ENCODE results near the gene RPUSD2. TPM values are rescaled to one million over a fixed set of nuclear protein-coding genes. Genes with fewer than 3 reads are reported as not detected.

The RPUSD2 gene
- polyA plus RNA-seq, 4 donors: 3.2 to 10.6 (median 7.0) TPM

DNA sequence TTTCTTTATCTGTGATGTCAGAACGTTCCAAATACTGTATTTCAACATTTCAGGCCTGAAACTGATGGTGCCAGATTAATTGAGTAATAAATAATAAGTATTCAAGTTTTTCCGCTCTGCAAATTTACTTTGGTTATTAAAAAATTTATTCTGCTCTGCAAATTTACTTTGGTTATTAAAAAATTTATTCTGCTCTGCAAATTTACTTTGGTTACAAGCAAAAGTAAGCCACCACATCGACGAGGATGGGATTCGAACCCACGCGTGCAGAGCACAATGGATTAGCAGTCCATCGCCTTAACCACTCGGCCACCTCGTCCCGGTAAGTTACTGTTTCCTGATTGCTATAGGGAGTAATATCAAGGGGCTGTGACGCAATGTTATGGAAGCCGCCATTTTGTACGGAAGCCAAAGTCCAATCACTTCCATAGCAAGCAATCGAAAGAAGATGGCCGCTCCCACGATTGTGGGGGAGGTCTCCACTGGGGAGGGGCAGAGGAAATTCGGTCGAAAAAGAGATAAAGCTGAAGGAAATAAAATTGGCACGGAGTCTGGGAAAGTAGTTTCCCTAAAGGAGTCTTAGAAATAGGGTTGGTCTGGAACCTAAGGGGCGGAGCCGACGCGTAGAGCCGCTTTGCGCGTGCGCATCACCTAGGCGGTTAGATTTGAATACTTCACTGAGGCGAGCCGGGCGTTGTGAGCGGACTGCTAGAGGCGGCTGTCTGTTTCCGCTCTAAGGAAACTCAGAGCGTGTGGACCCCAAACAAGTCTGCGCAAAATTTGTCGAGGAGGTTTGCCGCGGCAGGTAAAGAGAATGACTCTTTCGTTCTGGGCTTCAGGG lies 24.7 kb downstream of the RPUSD2 start, which contains the start of gene KNL1:
TSS of gene KNL1 (plus strand) at position 662 of the 841 bp plus-strand sequence. CDS start 8,683 bp downstream, outside the sequence.
- H3K4me1 ChIP-seq (ENCODE audit: control insufficient read depth in 3 of 3, insufficient read depth in 2 of 3, low read depth in 1 of 3, low read length in 2 of 3): peaks cover 0 to 15% (median 2%) of the 10 kb centered on the region in 3 donors
- H3K9me3 ChIP-seq (ENCODE audit: control insufficient read depth in 2 of 2, insufficient read depth in 1 of 2, low read depth in 1 of 2, low read length in 1 of 2): no peaks in the 10 kb centered on the region
- DNase-seq (peak; percentile 97 to 98), FAIRE-seq (no peak)
- H3K27me3 ChIP-seq (ENCODE audit: control insufficient read depth in 3 of 3, insufficient read depth in 3 of 3, low read length in 3 of 3): no peaks in the 10 kb centered on the region
- H3K27ac ChIP-seq (ENCODE audit: low read depth in 1 of 3, low read length in 2 of 3): peak within 1 kb of the TSS; percentile 78 to 98 (median 96)
- H3K4me3 ChIP-seq (ENCODE audit: low read depth in 1 of 3, low read length in 3 of 3): peak within 1 kb of the TSS; percentile 56 to 84 (median 77)
- WGBS, 3 donors: 2 to 3% (median 3%) methylated on average over 41 of the region's 41 CpGs
- no peaks in the 10 kb centered on the region for H3K36me3 ChIP-seq (ENCODE audit: control insufficient read depth in 3 of 3, insufficient read depth in 2 of 3, low read depth in 1 of 3, low read length in 3 of 3)

DNA sequence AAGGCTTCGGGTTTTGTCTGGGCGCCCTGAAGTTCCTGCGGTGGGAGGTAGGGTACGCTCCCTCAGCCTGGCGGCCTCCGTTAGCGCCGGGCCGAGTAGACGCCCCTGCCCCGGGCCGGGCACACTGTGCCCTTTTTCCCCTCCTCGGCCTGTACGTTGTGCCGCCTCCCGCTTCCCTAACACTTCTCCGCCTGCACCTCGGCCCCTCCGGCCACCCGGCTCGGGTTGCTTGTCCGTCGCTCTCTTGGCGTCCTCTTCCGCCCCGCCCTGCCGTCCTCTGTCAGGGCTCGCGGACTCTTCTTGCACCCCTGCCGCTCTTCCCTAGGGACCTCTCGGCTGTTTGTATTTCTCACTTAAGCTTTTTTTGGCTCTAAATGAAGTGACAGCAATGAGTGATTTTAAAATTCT lies 25.3 kb downstream of the RPUSD2 start:
- peaks cover 0 to 15% (median 2%) of the 10 kb centered on the region in 3 donors for H3K4me1 ChIP-seq (ENCODE audit: control insufficient read depth in 3 of 3, insufficient read depth in 2 of 3, low read depth in 1 of 3, low read length in 2 of 3)
- H3K4me3 ChIP-seq (ENCODE audit: low read depth in 1 of 3, low read length in 3 of 3): peak overlapping the region; percentile 56 to 84 (median 77)
- WGBS, 3 donors: 0% methylated on average over 31 of the region's 31 CpGs
- H3K27ac ChIP-seq (ENCODE audit: low read depth in 1 of 3, low read length in 2 of 3): peak overlapping the region; percentile 78 to 98 (median 96)
- H3K27me3 ChIP-seq (ENCODE audit: control insufficient read depth in 3 of 3, insufficient read depth in 3 of 3, low read length in 3 of 3): no peaks in the 10 kb centered on the region
- no peaks in the 10 kb centered on the region for H3K36me3 ChIP-seq (ENCODE audit: control insufficient read depth in 3 of 3, insufficient read depth in 2 of 3, low read depth in 1 of 3, low read length in 3 of 3)
- DNase-seq: peak in 1 of 2 donors; percentile 62
- FAIRE-seq: no peak
- no peaks in the 10 kb centered on the region for H3K9me3 ChIP-seq (ENCODE audit: control insufficient read depth in 2 of 2, insufficient read depth in 1 of 2, low read depth in 1 of 2, low read length in 1 of 2)

DNA sequence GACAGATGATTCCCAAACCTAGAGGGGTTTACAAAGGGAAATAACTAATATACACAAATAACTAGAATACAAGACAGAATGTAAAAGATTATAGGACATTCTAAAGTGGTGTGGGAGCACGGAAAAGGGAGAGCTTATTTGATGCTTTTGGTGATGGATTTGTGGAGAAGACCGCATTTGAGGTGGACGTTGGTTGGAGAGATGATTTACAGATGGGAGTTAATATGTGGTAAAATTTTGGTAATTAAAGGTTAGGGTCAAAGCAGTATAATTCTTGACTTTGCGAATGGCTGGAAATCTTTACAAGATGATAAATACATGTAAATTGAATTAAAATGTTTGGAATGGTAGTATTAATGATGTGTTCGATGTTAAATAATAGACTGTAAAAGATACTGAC lies 26.1 kb downstream of the RPUSD2 start:
- peak in 1 of 2 donors; percentile 6 for DNase-seq
- 24 to 33% (median 28%) methylated on average over 5 of the region's 5 CpGs for WGBS, 3 donors
- Histone ChIP-seq H3K36me3 (ENCODE audit: control insufficient read depth in 3 of 3, insufficient read depth in 2 of 3, low read depth in 1 of 3, low read length in 3 of 3) (no peaks in the 10 kb centered on the region), H3K27me3 (ENCODE audit: control insufficient read depth in 3 of 3, insufficient read depth in 3 of 3, low read length in 3 of 3) (no peaks in the 10 kb centered on the region), H3K27ac (ENCODE audit: low read depth in 1 of 3, low read length in 2 of 3) (no peak overlapping the region), H3K4me1 (ENCODE audit: control insufficient read depth in 3 of 3, insufficient read depth in 2 of 3, low read depth in 1 of 3, low read length in 2 of 3) (peaks cover 0 to 15% (median 2%) of the 10 kb centered on the region in 3 donors), H3K9me3 (ENCODE audit: control insufficient read depth in 2 of 2, insufficient read depth in 1 of 2, low read depth in 1 of 2, low read length in 1 of 2) (no peaks in the 10 kb centered on the region), H3K4me3 (ENCODE audit: low read depth in 1 of 3, low read length in 3 of 3) (peak overlapping the region in 1 of 3 donors; percentile 84)
- no peak for FAIRE-seq

DNA sequence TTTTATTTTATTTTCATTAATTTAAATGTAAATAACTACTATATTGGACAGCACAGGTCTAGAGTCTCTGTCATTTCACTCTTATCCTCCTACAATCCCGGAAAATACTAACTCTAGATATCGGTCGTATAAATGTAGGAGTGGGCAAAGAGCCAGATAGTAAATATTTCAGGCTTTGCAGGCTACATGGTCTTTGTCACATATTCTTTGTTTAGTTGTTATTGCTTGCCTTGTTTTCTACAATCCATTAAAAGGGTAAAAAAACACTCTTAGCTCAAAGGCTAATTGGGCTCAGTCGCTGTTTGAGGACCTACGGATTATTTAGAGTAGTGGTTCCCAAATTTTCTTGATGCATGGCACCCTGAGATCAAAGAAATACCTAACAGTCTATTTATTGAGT lies 26.7 kb downstream of the RPUSD2 start:
- no peak overlapping the region for H3K4me3 ChIP-seq (ENCODE audit: low read depth in 1 of 3, low read length in 3 of 3)
- no peaks in the 10 kb centered on the region for H3K9me3 ChIP-seq (ENCODE audit: control insufficient read depth in 2 of 2, insufficient read depth in 1 of 2, low read depth in 1 of 2, low read length in 1 of 2)
- FAIRE-seq (no peak), DNase-seq (no peak)
- H3K36me3 ChIP-seq (ENCODE audit: control insufficient read depth in 3 of 3, insufficient read depth in 2 of 3, low read depth in 1 of 3, low read length in 3 of 3): no peaks in the 10 kb centered on the region
- H3K27me3 ChIP-seq (ENCODE audit: control insufficient read depth in 3 of 3, insufficient read depth in 3 of 3, low read length in 3 of 3): no peaks in the 10 kb centered on the region
- WGBS, 3 donors: 50 to 54% (median 54%) methylated on average over 5 of the region's 5 CpGs
- peaks cover 0 to 11% (median 2%) of the 10 kb centered on the region in 3 donors for H3K4me1 ChIP-seq (ENCODE audit: control insufficient read depth in 3 of 3, insufficient read depth in 2 of 3, low read depth in 1 of 3, low read length in 2 of 3)
- H3K27ac ChIP-seq (ENCODE audit: low read depth in 1 of 3, low read length in 2 of 3): no peak overlapping the region

DNA sequence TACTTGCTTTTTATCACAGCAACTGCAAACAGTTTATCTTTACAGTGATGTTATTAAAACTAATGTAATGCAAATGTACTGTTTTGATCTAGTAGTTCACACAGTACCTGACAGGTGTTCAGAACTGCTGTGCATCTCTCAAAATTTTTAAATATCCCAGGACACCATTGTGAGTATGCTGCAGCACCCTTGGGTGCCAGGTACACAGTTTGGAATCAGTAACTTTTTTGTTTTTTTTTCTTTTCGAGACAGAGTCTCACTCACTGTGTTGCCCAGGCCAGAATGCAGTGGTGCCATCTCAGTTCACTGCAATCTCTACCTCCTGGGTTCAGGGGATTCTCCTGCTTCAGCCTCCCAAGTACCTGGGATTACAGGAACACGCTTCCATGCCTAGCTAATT lies 27.9 kb downstream of the RPUSD2 start:
- FAIRE-seq (no peak), DNase-seq (no peak)
- no peak overlapping the region for H3K4me3 ChIP-seq (ENCODE audit: low read depth in 1 of 3, low read length in 3 of 3)
- no peak overlapping the region for H3K27ac ChIP-seq (ENCODE audit: low read depth in 1 of 3, low read length in 2 of 3)
- H3K4me1 ChIP-seq (ENCODE audit: control insufficient read depth in 3 of 3, insufficient read depth in 2 of 3, low read depth in 1 of 3, low read length in 2 of 3): peaks cover 0 to 5% (median 0%) of the 10 kb centered on the region in 3 donors
- WGBS, 3 donors: 95 to 100% (median 97%) methylated on average over 2 of the region's 2 CpGs
- no peaks in the 10 kb centered on the region for H3K36me3 ChIP-seq (ENCODE audit: control insufficient read depth in 3 of 3, insufficient read depth in 2 of 3, low read depth in 1 of 3, low read length in 3 of 3)
- no peaks in the 10 kb centered on the region for H3K27me3 ChIP-seq (ENCODE audit: control insufficient read depth in 3 of 3, insufficient read depth in 3 of 3, low read length in 3 of 3)
- no peaks in the 10 kb centered on the region for H3K9me3 ChIP-seq (ENCODE audit: control insufficient read depth in 2 of 2, insufficient read depth in 1 of 2, low read depth in 1 of 2, low read length in 1 of 2)

DNA sequence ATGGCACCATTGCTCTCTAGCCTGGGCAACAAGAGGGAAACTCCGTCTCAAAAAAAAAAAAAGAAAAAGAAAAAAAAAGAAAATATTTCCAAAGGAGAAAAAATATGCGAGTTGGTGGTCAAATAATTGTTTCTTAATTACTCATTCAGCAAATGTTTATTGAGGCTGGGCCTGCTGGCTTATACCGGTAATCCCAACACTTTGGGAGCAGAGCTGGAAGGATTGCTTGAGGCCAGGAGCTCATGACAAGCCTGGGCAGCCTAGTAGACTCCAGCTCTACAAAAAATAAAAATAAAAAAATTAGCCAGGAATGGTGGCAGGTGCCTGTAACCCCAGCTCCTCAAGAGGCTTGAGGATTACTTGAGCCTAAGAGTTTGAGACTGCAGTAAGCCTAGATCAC lies 29.0 kb downstream of the RPUSD2 start:
- WGBS, 3 donors: 61 to 76% (median 70%) methylated on average over 3 of the region's 3 CpGs
- DNase-seq (no peak), FAIRE-seq (no peak)
- Histone ChIP-seq H3K27ac (ENCODE audit: low read depth in 1 of 3, low read length in 2 of 3) (no peak overlapping the region), H3K36me3 (ENCODE audit: control insufficient read depth in 3 of 3, insufficient read depth in 2 of 3, low read depth in 1 of 3, low read length in 3 of 3) (no peaks in the 10 kb centered on the region), H3K27me3 (ENCODE audit: control insufficient read depth in 3 of 3, insufficient read depth in 3 of 3, low read length in 3 of 3) (no peaks in the 10 kb centered on the region), H3K4me3 (ENCODE audit: low read depth in 1 of 3, low read length in 3 of 3) (no peak overlapping the region), H3K4me1 (ENCODE audit: control insufficient read depth in 3 of 3, insufficient read depth in 2 of 3, low read depth in 1 of 3, low read length in 2 of 3) (peaks cover 0 to 5% (median 0%) of the 10 kb centered on the region in 3 donors), H3K9me3 (ENCODE audit: control insufficient read depth in 2 of 2, insufficient read depth in 1 of 2, low read depth in 1 of 2, low read length in 1 of 2) (no peaks in the 10 kb centered on the region)

DNA sequence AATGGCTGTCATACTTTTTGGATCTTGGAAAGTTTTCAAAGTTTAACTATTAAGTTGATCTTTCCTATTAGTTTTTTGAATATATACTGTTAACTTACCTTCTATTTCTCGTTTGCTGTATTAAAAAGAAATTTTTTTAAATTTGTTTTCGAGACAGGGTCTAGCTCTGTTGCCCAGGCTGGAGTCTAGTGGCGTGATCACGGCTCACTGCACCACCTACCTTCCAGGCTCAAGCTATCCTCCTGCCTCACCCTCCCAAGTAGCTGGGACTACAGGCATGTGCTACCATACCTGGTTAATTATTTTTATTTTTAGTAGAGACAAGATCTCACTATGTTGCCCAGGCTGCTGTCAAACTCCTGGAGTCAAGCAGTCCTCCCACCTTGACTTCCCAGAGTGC lies 29.6 kb downstream of the RPUSD2 start:
- WGBS, 3 donors: 75 to 95% (median 85%) methylated on average over 4 of the region's 4 CpGs
- Histone ChIP-seq H3K9me3 (ENCODE audit: control insufficient read depth in 2 of 2, insufficient read depth in 1 of 2, low read depth in 1 of 2, low read length in 1 of 2) (no peaks in the 10 kb centered on the region), H3K27ac (ENCODE audit: low read depth in 1 of 3, low read length in 2 of 3) (no peak overlapping the region), H3K27me3 (ENCODE audit: control insufficient read depth in 3 of 3, insufficient read depth in 3 of 3, low read length in 3 of 3) (no peaks in the 10 kb centered on the region), H3K4me1 (ENCODE audit: control insufficient read depth in 3 of 3, insufficient read depth in 2 of 3, low read depth in 1 of 3, low read length in 2 of 3) (peaks cover 0 to 5% (median 0%) of the 10 kb centered on the region in 3 donors), H3K4me3 (ENCODE audit: low read depth in 1 of 3, low read length in 3 of 3) (no peak overlapping the region), H3K36me3 (ENCODE audit: control insufficient read depth in 3 of 3, insufficient read depth in 2 of 3, low read depth in 1 of 3, low read length in 3 of 3) (peaks cover 0 to 2% (median 0%) of the 10 kb centered on the region in 3 donors)
- DNase-seq: no peak
- FAIRE-seq: no peak

DNA sequence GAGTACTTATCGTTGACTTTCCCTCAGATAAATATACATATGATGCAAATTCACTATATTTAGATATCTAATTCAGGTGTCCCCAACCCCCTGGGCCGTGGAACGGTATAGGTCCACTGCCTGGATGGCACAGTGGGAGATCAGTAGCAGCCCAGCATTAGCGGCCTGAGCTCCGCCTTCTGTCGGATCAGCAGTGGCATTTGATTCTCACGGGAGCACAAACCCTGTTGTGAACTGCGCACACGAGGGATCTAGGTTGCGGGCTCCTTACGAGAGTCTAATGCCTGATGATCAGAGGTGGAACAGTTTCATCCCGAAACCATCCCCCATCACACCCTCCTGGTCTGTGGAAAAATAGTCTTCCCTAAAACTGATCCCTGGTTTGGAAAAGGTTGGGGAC lies 31.9 kb downstream of the RPUSD2 start:
- FAIRE-seq: no peak
- 89 to 92% (median 92%) methylated on average over 12 of the region's 12 CpGs for WGBS, 3 donors
- DNase-seq: no peak
- H3K36me3 ChIP-seq (ENCODE audit: control insufficient read depth in 3 of 3, insufficient read depth in 2 of 3, low read depth in 1 of 3, low read length in 3 of 3): peaks cover 0 to 2% (median 0%) of the 10 kb centered on the region in 3 donors
- H3K27me3 ChIP-seq (ENCODE audit: control insufficient read depth in 3 of 3, insufficient read depth in 3 of 3, low read length in 3 of 3): no peaks in the 10 kb centered on the region
- no peaks in the 10 kb centered on the region for H3K9me3 ChIP-seq (ENCODE audit: control insufficient read depth in 2 of 2, insufficient read depth in 1 of 2, low read depth in 1 of 2, low read length in 1 of 2)
- H3K4me3 ChIP-seq (ENCODE audit: low read depth in 1 of 3, low read length in 3 of 3): no peak overlapping the region
- H3K27ac ChIP-seq (ENCODE audit: low read depth in 1 of 3, low read length in 2 of 3): no peak overlapping the region
- H3K4me1 ChIP-seq (ENCODE audit: control insufficient read depth in 3 of 3, insufficient read depth in 2 of 3, low read depth in 1 of 3, low read length in 2 of 3): no peaks in the 10 kb centered on the region

All from small intestine (tissue), 7 donors.